ENCODE data around the gene KIAA1614. TPM values are rescaled to one million over a fixed set of nuclear protein-coding genes. Genes with fewer than 3 reads are reported as not detected.

The KIAA1614 gene
- polyA plus RNA-seq, 1 donor (not counting 4 experiments of a cell fraction or from before 2014, with no cell fraction given), result 0.03 TPM

- DNase-seq (ENCODE audit: low read depth, low spot score), result no peak
- H2AFZ ChIP-seq (ENCODE audit: control insufficient read depth, low read length), result no peak overlapping the region
- H3K27me3 ChIP-seq (ENCODE audit: control insufficient read depth, extremely low read depth, insufficient read depth, low read length), result no peaks in the 10 kb centered on the region
- no peak overlapping the region for H3K4me2 ChIP-seq (ENCODE audit: control insufficient read depth, extremely low read depth, insufficient read depth, low read depth, low read length)
- no peaks in the 10 kb centered on the region for H3K79me2 ChIP-seq (ENCODE audit: control insufficient read depth, insufficient read depth, low read length)
- H3K36me3 ChIP-seq (ENCODE audit: control insufficient read depth in 2 of 2, extremely low read depth in 1 of 2, insufficient read depth in 2 of 2, low read length in 2 of 2), result no peaks in the 10 kb centered on the region
- H3K9me1 ChIP-seq (ENCODE audit: control insufficient read depth, extremely low read depth, insufficient read depth, low read length), result no peaks in the 10 kb centered on the region
- no peak overlapping the region for H3K9ac ChIP-seq (ENCODE audit: control insufficient read depth, extremely low read depth, insufficient read depth, low read length)
- H3K27ac ChIP-seq (ENCODE audit: control insufficient read depth, insufficient read depth, low read length), result no peak overlapping the region
- TF ChIP-seq EZH2 (IDR thresholded peaks at IDR 0.05; ENCODE audit: low read length) (no peak), CTCF (optimal IDR thresholded peaks at IDR 0.05 in 1 of 3, IDR thresholded peaks at IDR 0.05 in 1 of 3, conservative IDR thresholded peaks at IDR 0.05 in 1 of 3; ENCODE audit: extremely low read depth in 1 of 3, insufficient read depth in 2 of 3, low read length in 3 of 3) (no peak)
- H3K4me3 ChIP-seq (ENCODE audit: control insufficient read depth in 2 of 3, extremely low read depth in 1 of 3, insufficient read depth in 2 of 3, low read depth in 1 of 3, low read length in 3 of 3), result no peak overlapping the region
- no peaks in the 10 kb centered on the region for H4K20me1 ChIP-seq (ENCODE audit: control insufficient read depth, extremely low read depth, insufficient read depth, low read length)
- H3K9me3 ChIP-seq (ENCODE audit: control insufficient read depth, low read depth, low read length), result no peaks in the 10 kb centered on the region
- FAIRE-seq, result no peak
- dilution Hi-C loops (cut with MboI; ENCODE audit: extremely low pct_ligation_motif_present, low sequenced_read_pairs), result no loop called here
- no peaks in the 10 kb centered on the region for H3K4me1 ChIP-seq (ENCODE audit: control insufficient read depth, extremely low read depth, insufficient read depth, low read length)
Measured at GRCh38 chr1:180902541-180902940, 10.2 kb upstream of the KIAA1614 start.

GRCh38 chr1:180905927-180906326 lies 6.8 kb upstream of the KIAA1614 start:
- no peak overlapping the region for H3K9ac ChIP-seq (ENCODE audit: control insufficient read depth, extremely low read depth, insufficient read depth, low read length)
- no peak overlapping the region for H2AFZ ChIP-seq (ENCODE audit: control insufficient read depth, low read length)
- DNase-seq (ENCODE audit: low read depth, low spot score) (no peak), FAIRE-seq (no peak)
- H3K36me3 ChIP-seq (ENCODE audit: control insufficient read depth in 2 of 2, extremely low read depth in 1 of 2, insufficient read depth in 2 of 2, low read length in 2 of 2), result no peaks in the 10 kb centered on the region
- no peak overlapping the region for H3K27ac ChIP-seq (ENCODE audit: control insufficient read depth, insufficient read depth, low read length)
- H3K27me3 ChIP-seq (ENCODE audit: control insufficient read depth, extremely low read depth, insufficient read depth, low read length), result no peaks in the 10 kb centered on the region
- H3K4me2 ChIP-seq (ENCODE audit: control insufficient read depth, extremely low read depth, insufficient read depth, low read depth, low read length), result no peak overlapping the region
- no peak for TF ChIP-seq EZH2 (IDR thresholded peaks at IDR 0.05; ENCODE audit: low read length)
- no peak for TF ChIP-seq CTCF (optimal IDR thresholded peaks at IDR 0.05 in 1 of 3, IDR thresholded peaks at IDR 0.05 in 1 of 3, conservative IDR thresholded peaks at IDR 0.05 in 1 of 3; ENCODE audit: extremely low read depth in 1 of 3, insufficient read depth in 2 of 3, low read length in 3 of 3)
- no peaks in the 10 kb centered on the region for H3K9me1 ChIP-seq (ENCODE audit: control insufficient read depth, extremely low read depth, insufficient read depth, low read length)
- no peaks in the 10 kb centered on the region for H3K4me1 ChIP-seq (ENCODE audit: control insufficient read depth, extremely low read depth, insufficient read depth, low read length)
- no peaks in the 10 kb centered on the region for H3K79me2 ChIP-seq (ENCODE audit: control insufficient read depth, insufficient read depth, low read length)
- H3K9me3 ChIP-seq (ENCODE audit: control insufficient read depth, low read depth, low read length), result no peaks in the 10 kb centered on the region
- no peaks in the 10 kb centered on the region for H4K20me1 ChIP-seq (ENCODE audit: control insufficient read depth, extremely low read depth, insufficient read depth, low read length)
- dilution Hi-C loops (cut with MboI; ENCODE audit: extremely low pct_ligation_motif_present, low sequenced_read_pairs), result no loop called here
- no peak overlapping the region for H3K4me3 ChIP-seq (ENCODE audit: control insufficient read depth in 2 of 3, extremely low read depth in 1 of 3, insufficient read depth in 2 of 3, low read depth in 1 of 3, low read length in 3 of 3)
